Right lobe of liver (tissue), 6 donors: ENCODE data around the gene FZD2. TPM values are rescaled to one million over a fixed set of nuclear protein-coding genes. Genes with fewer than 3 reads are reported as not detected.
A peak's percentile ranks its signal among the peaks of the same experiment; 100 is the strongest.
"Not testable (repeated sequence)": the region's sequence is repeated elsewhere in the genome, so short reads cannot be mapped to it uniquely, and the experiment has no call there.

Source experiments
- ATAC-seq, 4 donors: fragments of 200-7000 bp; cut with Tn5 transposase; one replicate each; pipeline ENCODE4 v1.9.1; 2020; ENCODE audit warnings: mild to moderate bottlenecking in 4 of 4, moderate library complexity in 4 of 4
- DNase-seq, 3 donors: peaks; one replicate each; pipeline ENCODE4 v3.0.0-alpha.2; 2020
- H3K27ac ChIP-seq, 3 donors: fragments of 200-600 bp; one replicate each; pipeline ENCODE4 v1.8.0; 2022
- H3K27me3 ChIP-seq, 2 donors: fragments of 200-600 bp; one replicate each; pipeline ENCODE4 v1.8.0; 2022
- H3K36me3 ChIP-seq, 4 donors: fragments of 200-600 bp; sonication (generic) in 1 of 4; one replicate each; pipeline versions ENCODE4 v1.5.1 to v1.8.0; 2017 to 2022; ENCODE audit warnings: control low read depth in 1 of 4
- H3K4me1 ChIP-seq, 4 donors: fragments of 200-600 bp; sonication (generic) in 1 of 4; one replicate each; pipeline versions ENCODE4 v1.5.1 to v1.8.0; 2017 to 2022; ENCODE audit warnings: control low read depth in 1 of 4
- H3K4me3 ChIP-seq, 3 donors: fragments of 200-600 bp; one replicate each; pipeline ENCODE4 v1.8.0; 2022
- H3K9me3 ChIP-seq, 4 donors: fragments of 200-600 bp; sonication (generic) in 1 of 4; one replicate each; pipeline versions ENCODE4 v1.5.1 to v1.8.0; 2017 to 2022; ENCODE audit warnings: control low read depth in 1 of 4
- CTCF ChIP-seq, 4 donors: fragments of 200-600 bp in 3 of 4; fragments of 450-650 bp in 1 of 4; IDR thresholded peaks; one replicate each; pipeline versions ENCODE4 v1.5.1 to v1.8.0; 2016 to 2022; ENCODE audit warnings: antibody characterized with exemption in 4 of 4, mild to moderate bottlenecking in 2 of 4
- POLR2A ChIP-seq: fragments of 450-650 bp; IDR thresholded peaks from one replicate; pipeline ENCODE4 v1.6.1; 2017; ENCODE audit warnings: antibody characterized with exemption, mild to moderate bottlenecking
- WGBS: methylation state at CpG from one replicate; pipeline ENCODE4 v1.1.6; 2018; ENCODE audit warnings: low coverage, low lambda C conversion rate; ENCODE audit not compliant: insufficient coverage; ENCODE audit errors: missing lambda C conversion rate; 5-methylcytosine and 5-hydroxymethylcytosine counted together
- intact Hi-C, 2 donors: fragments of 100-400 bp; cut with DNase I; formaldehyde crosslinking; loops; one replicate each; pipeline versions ENCODE4 v1.11.2 to v1.14.1; 2022
- total RNA-seq, 6 experiments: library from RNA; depleted of rRNA in 2 of 6; stranded (reverse); fragments of >200 nt in 2 of 6; fragmentation: NEBNext Ultra II Directional in 3 of 6; extraction: Animal tissue kit (Norgen Biotek cat#: 25700) in 3 of 6; gene quantifications; one replicate each; pipeline versions ENCODE4 v1.1.0 to v1.2.4, GENCODE V29; 2016 to 2023
- donor health status: DM: no; HTN: yes; CAD: no.
- donor health status: DM: no; HTN: no; CAD: no.
- donor health status: DM: no; HTN: no; CAD: no.
- donor health status: DM: no; HTN: yes; CAD: no.
- donor health status: DM: no; HTN: yes; CAD: no.

Gene FZD2
- total RNA-seq, 6 experiments from 2014 or later, result 0.11 to 0.64 (median 0.28) TPM

DNA sequence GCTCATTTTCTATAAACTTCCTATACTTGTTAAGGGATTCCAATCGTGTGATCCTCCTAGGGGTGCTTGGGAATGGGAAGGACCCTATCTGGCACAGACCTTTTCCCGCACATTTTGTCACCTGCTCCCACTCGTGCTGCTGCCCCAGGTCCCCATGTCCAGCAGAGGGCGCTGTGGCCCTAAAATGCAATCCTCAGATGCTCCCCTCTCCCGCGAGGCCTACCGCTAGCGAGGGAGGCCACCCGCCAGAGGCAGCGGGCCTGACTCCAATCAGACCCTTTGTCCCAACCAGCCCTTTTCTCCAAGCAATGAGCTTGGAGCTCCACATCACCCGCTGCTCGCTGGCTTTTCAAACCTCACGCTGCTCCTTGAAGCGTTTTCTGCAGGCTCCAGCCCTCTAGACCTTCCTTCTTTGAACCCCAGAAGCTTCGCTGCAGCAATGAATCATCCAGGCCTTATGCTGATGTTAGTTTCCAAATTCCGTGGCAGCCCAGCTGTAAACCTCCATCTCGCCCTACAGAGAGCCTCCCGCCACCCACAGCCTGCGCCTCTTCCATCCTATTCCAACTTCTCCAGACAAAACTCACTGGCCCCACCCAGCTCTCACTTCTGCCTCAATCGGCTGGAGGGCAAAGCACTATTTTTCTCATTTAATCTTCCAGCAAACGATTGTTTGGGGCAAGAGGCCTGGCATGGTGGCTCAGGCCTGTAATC, 23.6 kb upstream of the FZD2 start:
- Histone ChIP-seq H3K4me3 (no peak overlapping the region), H3K4me1 (no peaks in the 10 kb centered on the region), H3K27ac (no peak overlapping the region), H3K27me3 (no peaks in the 10 kb centered on the region), H3K9me3 (no peaks in the 10 kb centered on the region), H3K36me3 (no peaks in the 10 kb centered on the region)
- peak; percentile 69 to 86 (median 78) for TF ChIP-seq CTCF (IDR thresholded peaks at IDR 0.05)
- no peak for TF ChIP-seq POLR2A
- intact Hi-C loops, result no loop called here
- ATAC-seq, result peak; percentile 75 to 87 (median 82)
- WGBS, result 32% methylated on average over 20 of the region's 21 CpGs
- DNase-seq, result peak; percentile 71 to 79 (median 78)

DNA sequence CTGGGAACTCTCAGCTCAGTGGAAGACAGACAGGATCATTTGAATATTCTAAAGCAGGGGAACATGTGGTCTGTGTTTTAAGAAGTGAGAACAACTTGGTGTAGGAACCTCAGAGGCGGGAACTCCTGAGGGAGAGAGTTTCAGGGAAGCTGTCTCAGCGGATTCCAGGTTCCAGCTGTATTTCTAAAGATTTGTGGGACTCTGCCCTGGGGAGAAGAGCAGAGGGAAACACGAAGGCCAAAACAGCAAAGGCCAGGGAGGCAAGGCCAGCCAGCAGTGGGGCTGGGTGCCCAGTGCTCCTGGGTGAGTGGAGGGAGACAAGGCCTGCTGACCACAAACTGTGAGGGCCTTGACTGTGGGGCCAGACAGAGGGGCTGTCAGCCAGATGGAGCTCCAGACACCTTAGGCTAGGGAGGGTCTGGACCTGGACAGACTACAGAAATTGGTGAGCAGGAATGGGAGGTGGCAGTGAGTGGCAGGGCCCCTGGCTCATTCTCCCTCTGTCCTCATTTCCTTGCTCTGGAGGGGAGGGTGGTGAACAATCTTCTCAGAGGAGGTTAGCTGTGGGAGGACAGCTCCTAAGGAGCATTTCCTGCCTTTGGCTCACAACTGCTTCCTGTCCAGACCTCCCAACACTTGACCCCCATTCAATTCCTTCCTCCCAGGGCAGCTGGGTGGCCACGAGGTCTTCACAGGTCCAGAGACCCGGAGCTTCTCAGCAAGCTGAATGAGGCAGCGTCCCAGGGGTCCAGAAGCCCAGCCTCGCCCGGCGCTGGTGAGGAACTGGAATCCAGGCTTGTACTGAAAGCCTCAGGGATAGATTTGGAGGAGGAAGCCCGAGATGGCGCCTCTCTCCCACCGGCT, 21.0 kb upstream of the FZD2 start:
- intact Hi-C loops, result no loop called here
- H3K36me3 ChIP-seq, result no peaks in the 10 kb centered on the region

DNA sequence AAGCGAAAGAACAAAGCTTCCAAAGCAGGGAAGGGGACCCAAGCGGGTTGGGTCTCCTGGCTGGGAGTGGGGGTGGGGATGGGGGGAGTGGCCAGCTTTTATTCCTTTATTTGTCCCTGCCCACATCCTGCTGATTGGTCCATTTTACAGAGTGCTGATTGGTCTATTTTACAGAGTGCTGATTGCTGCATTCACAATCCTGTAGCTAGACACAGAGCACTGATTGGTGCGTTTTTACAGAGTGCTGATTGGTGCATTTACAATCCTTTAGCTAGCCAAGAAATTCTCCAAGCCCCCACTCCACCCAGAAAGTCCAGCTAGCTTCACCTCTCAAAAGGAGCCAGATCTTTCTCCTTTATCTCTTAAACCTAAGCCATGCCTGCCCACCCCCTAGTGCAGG, 19.4 kb upstream of the FZD2 start:
- H3K4me1 ChIP-seq, H3K4me3 ChIP-seq, DNase-seq, H3K36me3 ChIP-seq, intact Hi-C loops, ATAC-seq, H3K27me3 ChIP-seq, H3K27ac ChIP-seq, H3K9me3 ChIP-seq: not testable (repeated sequence)
- 85% methylated on average over 3 of the region's 3 CpGs for WGBS

More for the DNA sequence above, 21.0 kb upstream of the FZD2 start:
- ATAC-seq (peak; percentile 39 to 54 (median 44)), DNase-seq (no peak)
- WGBS, result 51% methylated on average over 7 of the region's 12 CpGs
- Histone ChIP-seq H3K4me3 (no peak overlapping the region), H3K9me3 (no peaks in the 10 kb centered on the region), H3K27me3 (no peaks in the 10 kb centered on the region), H3K27ac (no peak overlapping the region), H3K4me1 (no peaks in the 10 kb centered on the region)
- TF ChIP-seq POLR2A, result no peak
- no peak for TF ChIP-seq CTCF (IDR thresholded peaks at IDR 0.05)

DNA sequence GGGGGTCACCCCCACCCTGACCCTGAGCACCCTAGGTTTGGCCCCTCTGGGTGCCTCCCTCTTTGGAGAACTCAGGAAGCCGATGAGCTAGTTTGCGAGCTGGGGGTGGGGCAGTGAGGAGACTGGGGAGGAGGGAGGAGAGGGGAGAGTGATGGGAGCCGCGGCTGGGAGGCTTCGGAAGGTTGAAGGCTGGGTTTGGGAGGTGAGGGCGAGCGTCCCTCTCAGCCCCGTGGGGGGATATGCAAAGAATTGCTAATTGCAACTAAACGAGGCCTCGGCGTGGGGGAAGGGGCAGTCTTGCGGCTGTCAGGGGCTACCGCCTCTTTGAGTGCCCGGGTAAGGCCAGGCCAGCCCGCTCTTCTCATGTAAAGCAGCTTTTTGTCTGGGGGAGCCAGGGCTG, 17.6 kb upstream of the FZD2 start:
- no peaks in the 10 kb centered on the region for H3K27me3 ChIP-seq
- WGBS, result 32% methylated on average over 4 of the region's 15 CpGs
- ATAC-seq (no peak), DNase-seq (no peak)
- no peaks in the 10 kb centered on the region for H3K36me3 ChIP-seq
- TF ChIP-seq POLR2A (no peak), CTCF (IDR thresholded peaks at IDR 0.05) (no peak)
- no peak overlapping the region for H3K27ac ChIP-seq
- H3K4me1 ChIP-seq, result no peaks in the 10 kb centered on the region
- intact Hi-C loops, result no loop called here
- no peaks in the 10 kb centered on the region for H3K9me3 ChIP-seq
- no peak overlapping the region for H3K4me3 ChIP-seq
